WTC11 (cell line): ENCODE results near the gene CD48.

Source experiments
- ATF3 ChIP-seq: sonication (generic); formaldehyde crosslinking; conservative IDR thresholded peaks from 2 replicates; pipeline ENCODE4 v1.8.1; 2022; ENCODE audit warnings: mild to moderate bottlenecking, missing genetic modification reagents
- CTCF ChIP-seq: fragments of 200-600 bp; IDR thresholded peaks from 2 replicates; pipeline ENCODE4 v1.8.0; 2022; ENCODE audit warnings: antibody characterized with exemption
- TCF7 ChIP-seq: sonication (generic); formaldehyde crosslinking; IDR thresholded peaks from 2 replicates; pipeline ENCODE4 v1.8.0; 2022; ENCODE audit warnings: mild to moderate bottlenecking, low read depth, missing genetic modification reagents, moderate library complexity
- USF2 ChIP-seq: sonication (generic); formaldehyde crosslinking; IDR thresholded peaks from 2 replicates; pipeline ENCODE4 v1.8.1; 2023; ENCODE audit warnings: mild to moderate bottlenecking, missing genetic modification reagents, moderate library complexity
- ZNF671 ChIP-seq: fragments of 250-450 bp; sonication (Bioruptor Pico); IDR thresholded peaks from 2 replicates; pipeline ENCODE4 v1.8.0; 2021; ENCODE audit warnings: mild to moderate bottlenecking

GRCh38 chr1:160724465-160725242 lies 13.0 kb upstream of the CD48 start:
- no peak for TF ChIP-seq USF2 (CRISPR knock-in tag)
- TF ChIP-seq TCF7 (CRISPR knock-in tag): no peak
- TF ChIP-seq CTCF: no peak
- TF ChIP-seq ATF3 (CRISPR knock-in tag): no peak
- no peak for TF ChIP-seq ZNF671 (CRISPR knock-in tag)
